Sciatic nerve (tissue), 2 donors: Measurements from ENCODE around the gene SBSN. TPM values are rescaled to one million over a fixed set of nuclear protein-coding genes. Genes with fewer than 3 reads are reported as not detected.

Experiments
- ATAC-seq: fragments of 200-7000 bp; cut with Tn5 transposase; one replicate; pipeline ENCODE4 v1.9.1; 2020; ENCODE audit warnings: mild to moderate bottlenecking, moderate library complexity
- DNase-seq: peaks from one replicate; pipeline ENCODE4 v3.0.0-alpha.2; 2020; ENCODE audit warnings: low spot score
- intact Hi-C: fragments of 100-400 bp; cut with DNase I; formaldehyde crosslinking; loops from one replicate; pipeline ENCODE4 v1.14.2; 2022
- total RNA-seq: library from RNA; stranded (reverse); fragmentation: NEBNext Ultra II Directional; extraction: Animal tissue kit (Norgen Biotek cat#: 25700); gene quantifications from one replicate; pipeline ENCODE4 v1.2.1, GENCODE V29; 2021
- donor health status: DM: no; HTN: no; CAD: no.
- donor health status: DM: no; HTN: no; CAD: no.

SBSN gene
- total RNA-seq, 1 donor from 2014 or later = not detected

DNA sequence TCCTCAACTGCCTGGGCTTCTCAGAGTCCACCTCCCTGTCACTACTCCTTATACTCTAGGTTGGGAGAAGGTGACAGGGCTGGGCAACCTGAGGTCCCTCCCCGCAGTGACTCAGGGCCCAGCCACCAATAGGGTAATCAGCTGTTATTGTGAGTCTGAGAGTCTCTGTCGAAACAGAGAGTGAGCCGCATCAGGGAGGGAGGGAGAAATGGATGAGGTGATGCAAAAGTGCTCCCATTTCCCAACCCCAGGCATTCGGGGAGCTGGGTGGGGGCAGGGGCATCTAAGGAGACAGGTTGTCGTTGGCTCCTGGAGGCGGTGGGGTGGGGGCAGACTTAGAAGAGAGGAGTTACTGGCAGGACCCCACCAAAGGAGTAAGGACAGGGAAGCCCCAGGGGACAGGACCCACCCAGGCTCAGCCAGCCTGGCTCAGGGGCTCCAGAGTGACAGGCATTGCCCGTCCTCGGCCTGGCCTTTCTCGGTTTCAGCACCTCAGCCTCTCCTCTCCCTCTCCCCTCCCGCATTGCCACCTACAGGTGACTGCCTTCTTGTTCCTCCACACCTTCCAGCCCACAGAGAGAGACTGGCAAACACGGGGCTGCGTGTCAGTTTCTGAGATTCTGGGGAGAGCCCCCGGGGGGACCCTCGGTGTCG, 14.4 kb downstream of the SBSN start, which contains the start of gene DMKN:
Gene DMKN, minus strand, starts transcription at position 22 of the 654 bp plus-strand sequence. CDS start 174 bp downstream, outside the sequence.
- intact Hi-C loops = no loop called here
- ATAC-seq (no peak), DNase-seq (no peak)

DNA sequence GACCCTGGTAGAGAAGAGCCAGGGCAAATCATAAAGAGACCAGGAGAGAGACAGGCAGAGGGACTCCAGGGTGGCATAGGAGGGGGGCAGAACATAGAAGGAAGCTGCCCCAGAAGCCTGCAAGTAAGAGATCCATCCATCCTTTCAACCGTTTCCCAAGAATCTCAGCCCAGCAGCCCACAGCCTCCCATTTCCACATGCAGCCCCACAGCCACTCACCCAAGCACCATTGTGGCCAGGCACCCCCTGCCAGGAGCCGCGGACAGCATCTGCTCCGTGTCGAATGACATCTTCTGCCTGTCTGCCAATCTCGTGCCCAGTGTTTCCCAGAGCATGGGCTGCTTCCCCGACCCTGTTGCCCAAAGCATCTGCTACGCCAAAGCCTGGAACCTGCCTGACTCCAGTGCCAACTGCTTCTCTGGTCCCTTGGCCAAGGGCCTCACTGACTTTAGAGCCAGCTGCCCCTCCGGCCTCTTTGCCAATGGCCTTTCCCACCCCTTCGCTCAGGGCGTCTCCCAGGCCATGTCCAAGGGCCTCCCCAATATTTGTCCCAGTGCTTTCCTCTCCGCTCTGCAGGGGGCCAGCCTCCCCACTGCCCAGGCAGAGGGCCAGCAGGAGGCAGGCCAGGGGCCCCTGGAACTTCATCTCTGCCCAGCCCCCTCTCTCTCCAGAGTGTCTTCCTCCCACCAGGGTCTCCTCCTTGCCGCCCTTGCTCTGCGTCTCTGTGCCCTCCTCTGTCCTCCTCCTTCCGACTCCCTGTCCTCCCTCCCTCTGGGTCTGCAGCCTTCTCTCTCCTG, 15.1 kb downstream of the SBSN start:
- no peak for ATAC-seq
- intact Hi-C loops = no loop called here
- DNase-seq = no peak

DNA sequence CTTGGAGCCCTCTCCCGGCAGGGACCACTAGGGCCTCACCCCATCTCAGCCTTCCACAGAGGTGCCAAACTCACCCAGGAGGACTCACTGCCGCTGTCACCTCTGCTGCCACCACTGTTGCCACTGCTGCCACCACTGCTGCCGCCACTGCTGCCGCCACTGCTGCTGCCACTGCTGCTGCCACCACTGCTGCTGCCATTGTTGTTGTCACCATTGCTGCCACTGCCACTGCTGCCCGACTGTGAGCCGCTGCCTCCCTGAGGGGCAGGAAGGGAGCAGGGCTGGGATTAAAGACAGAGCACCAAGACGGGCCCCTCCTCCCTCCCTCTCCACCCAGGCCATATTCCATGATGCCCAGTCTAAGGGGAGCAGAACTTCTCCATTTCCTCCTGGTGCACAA, 16.8 kb downstream of the SBSN start:
- intact Hi-C loops = no loop called here
- no peak for ATAC-seq
- DNase-seq = no peak

DNA sequence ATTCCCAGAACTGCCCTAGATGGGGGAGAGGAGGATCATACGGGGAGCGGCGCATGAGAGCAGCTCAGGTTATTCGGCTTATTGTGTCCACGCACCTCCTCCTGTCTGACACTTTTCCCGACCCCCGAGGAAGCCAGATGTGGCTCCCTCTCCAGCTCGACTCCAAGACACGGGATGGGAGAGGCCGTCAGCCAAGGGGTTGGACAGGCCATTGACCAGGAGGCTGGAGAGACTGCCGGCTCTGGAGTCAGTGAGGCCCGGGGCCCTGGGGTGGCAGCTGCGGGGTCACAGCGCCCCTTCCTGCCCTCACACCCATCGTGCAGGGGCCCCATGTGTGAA, 17.5 kb downstream of the SBSN start:
- DNase-seq (no peak), ATAC-seq (peak; percentile 5)
- intact Hi-C loops = no loop called here

DNA sequence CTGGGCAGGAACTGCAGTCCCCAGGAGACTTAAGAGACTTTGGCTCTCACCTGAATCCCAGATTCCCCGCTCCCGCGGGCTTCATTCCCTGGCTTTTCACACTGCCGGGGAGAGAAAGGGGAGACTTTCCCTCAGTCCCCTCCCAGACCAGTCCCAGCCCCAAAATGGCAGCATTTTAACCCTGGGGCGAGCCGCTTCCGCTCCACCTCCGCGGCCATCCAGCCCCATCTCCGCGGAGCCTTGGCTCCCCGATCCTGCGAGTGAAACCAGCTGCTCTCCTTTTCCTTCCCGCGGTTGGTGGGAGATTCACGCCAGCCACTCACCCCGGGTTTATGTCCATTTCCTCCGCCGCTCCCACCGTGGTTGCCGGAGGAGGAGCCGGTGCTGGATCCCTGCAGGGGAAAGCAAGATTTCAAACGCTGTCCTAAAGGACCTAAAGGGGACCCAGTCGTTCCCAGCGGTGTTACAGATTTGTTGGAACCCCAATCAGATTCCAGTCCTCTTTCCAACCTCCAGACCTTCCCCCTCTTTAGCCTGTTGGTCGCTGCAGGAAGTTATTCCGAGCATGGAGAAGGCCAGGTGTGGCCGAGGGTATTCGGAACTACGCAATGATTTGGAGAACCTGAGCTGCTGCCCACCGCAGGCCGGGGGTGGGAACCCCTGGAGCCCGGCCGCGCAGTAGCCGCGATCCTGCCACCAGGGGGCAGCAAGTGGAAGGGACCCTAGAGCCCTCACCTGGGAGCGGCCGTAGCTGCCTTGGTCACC, 18.1 kb downstream of the SBSN start:
- DNase-seq (peak; percentile 88), ATAC-seq (peak; percentile 88)
- intact Hi-C loops = no loop called here

DNA sequence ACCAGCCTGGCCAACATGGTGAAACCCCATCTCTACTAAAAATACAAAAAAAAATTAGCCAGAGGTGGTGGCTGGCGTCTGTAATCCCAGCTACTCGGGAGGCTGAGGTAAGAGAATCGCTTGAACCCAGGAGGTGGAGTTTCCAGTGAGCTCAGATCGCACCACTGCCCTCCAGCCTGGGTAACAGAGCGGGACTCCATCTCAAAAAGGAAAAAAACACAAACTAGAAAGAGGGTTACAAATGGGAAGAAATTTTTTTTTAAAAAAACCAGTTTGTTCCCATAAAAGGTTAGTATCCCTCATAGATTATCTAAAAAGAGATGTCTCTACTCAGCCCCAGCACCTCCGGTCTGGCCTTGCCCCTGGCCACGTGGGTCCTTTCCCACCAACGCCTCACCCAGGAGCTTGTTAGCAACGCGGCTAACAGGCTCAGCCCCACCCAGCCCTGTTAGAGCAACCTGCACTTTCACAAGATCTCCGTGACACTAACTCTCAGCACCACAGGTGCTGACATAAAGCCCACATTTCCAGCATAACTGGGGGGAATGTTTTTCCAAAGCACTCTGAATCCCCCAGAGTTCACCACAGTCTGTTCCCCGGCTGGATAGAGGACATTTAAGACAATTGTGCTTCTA, 19.0 kb downstream of the SBSN start:
- intact Hi-C loops = no loop called here
- DNase-seq = no peak
- ATAC-seq = peak; percentile 47

DNA sequence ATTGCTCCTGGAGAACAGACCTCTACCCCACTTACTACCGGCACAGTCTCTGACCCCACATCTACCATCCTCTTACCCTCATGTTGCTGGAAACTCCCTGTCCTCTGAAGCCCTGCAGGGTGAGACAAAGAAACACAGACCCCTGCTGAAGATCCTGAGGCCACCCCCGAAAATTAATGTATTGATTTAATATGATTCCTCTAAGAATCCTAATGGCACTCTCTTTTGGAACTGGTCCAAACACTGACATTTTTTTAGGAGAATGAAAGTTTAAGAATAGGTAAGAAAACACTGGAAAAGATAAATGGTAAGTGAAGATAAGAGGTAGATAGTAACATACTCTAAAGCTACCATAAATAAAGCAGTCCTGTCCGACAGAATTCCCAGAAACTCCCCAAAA, 20.0 kb downstream of the SBSN start:
- ATAC-seq = no peak
- intact Hi-C loops = no loop called here

DNA sequence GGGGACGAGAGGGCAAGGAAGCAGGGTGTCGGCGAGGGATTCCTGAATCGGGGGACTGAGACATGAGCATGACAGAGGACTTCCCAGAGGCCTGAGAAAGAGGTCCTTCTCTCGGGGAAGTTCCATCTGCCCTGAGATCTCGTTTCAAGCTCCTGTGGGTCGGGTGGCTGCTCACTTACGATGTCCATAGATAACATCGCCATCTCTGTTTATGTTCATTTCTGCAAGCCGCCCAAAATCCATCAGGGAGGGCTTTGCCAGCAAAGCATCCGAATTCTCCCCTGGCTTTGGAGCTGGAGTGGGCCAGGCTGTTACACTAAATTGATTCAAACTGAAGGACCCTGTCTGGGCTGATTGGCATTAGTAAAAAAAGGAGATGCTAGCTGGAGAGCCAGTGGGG, 20.6 kb downstream of the SBSN start:
- intact Hi-C loops = no loop called here
- DNase-seq (no peak), ATAC-seq (no peak)

More for the DNA sequence above, 20.0 kb downstream of the SBSN start:
- DNase-seq = no peak

DNA sequence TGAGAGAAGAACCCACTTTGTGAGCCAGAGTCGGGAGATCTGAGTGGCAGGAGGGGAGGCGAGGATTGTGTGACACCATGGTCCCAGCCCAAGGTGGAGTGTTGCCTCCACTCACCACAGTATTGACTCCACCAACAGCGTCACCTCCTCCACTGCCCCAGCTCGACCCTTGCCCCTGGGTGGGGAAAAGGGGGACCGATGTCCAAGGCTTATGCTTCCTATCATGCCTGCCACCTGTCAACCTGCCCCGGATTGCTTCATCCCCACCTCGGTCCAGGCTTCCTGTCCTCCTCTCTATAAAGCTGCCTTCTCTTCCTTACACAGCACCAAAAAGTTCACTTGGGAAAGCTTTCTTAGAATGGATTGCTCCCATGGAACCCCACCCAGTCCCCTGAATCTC, 22.1 kb downstream of the SBSN start:
- intact Hi-C loops = no loop called here
- no peak for ATAC-seq

DNA sequence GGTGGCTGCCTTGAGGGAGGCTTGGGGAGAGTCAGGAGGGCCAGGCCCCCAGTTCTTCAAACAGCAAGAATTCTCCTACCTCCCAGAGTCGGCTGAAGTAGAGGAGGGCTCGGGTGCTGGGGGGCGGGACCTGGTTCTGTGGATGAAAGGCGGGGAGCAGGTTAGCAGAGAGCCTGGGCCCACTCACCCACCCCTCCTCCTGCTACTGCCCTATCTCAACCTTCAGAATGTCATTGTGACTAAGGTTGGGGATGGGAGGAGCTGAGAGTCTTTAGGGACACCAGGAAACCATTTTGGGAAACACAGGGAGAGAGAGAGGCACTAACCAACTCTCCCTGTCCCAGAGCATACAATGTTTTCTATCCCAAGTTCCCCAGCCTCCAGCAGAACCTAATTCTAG, 25.4 kb downstream of the SBSN start:
- intact Hi-C loops = no loop called here
- ATAC-seq (no peak), DNase-seq (no peak)

More for the DNA sequence above, 22.1 kb downstream of the SBSN start:
- no peak for DNase-seq

DNA sequence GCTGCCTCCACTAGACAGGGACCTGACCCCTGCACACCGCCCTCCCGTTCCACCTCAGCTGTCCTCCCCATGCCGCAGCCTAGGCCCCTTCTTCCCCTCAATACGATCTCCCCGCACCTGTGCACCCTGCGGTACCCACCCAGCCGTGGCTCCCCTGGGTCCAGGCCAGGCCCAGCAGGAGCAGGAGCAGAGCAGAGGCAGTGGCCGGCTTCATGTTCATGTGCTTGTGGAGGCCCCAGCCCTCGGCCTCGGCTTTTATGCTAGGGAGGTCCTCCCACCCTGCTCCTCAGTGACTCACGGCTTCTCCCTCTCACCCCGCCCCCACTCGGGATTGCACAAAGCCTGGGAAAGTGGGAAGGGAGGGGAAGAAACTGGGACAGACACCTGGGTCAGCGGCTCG, 26.4 kb downstream of the SBSN start:
- ATAC-seq (no peak), DNase-seq (no peak)

DNA sequence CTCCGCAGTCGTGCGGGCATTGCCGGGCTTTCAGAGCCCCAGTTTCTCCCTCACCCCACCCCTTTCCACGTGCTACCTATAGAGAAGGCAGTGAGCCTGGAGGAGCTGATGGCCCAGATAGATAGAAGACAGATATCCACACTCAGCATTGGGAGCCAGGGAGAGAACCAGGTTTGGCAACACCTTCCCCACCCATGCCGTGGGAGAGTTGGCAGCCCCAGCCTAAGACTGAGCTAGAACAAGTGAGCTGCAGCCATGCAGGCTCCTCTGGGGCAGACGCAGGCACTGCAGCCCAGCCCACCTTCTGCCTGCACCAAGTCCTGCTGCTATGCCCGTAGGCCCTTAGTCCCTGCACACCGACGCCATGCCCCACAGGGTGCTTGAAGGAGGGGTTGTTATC, 27.5 kb downstream of the SBSN start:
- intact Hi-C loops = no loop called here
- ATAC-seq = no peak
- no peak for DNase-seq

More for the DNA sequence above, 26.4 kb downstream of the SBSN start:
- intact Hi-C loops = no loop called here

DNA sequence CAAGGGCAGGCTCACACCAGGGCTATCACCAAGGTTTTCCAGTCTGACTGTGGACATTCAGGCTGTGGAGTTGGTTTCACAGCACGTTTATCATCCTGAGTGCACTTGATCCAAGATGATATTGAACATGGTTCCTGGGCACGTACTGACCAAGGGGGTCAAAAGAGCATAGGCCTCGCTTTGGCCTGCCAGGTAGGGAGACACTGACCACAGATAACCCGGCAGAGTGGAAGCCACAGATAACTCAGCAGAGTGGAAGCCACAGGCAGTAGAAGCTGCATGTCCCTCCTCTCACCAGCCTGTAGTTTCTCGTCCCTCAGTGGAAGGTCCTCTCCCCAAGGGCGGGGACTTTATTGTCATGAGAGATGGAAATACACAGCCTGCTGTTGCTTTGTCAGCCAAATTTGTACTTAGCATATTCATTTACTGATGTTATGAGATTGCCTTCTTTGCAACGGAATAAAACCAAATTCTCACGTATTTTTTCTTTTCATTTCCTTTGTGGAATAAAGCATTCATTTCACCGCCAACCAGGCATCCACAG, 29.1 kb downstream of the SBSN start:
- DNase-seq = no peak
- no peak for ATAC-seq
- intact Hi-C loops = loop anchor here (5.0 kb wide), 1 partner anchor 147 kb away; no protein-coding TSS in a partner anchor

DNA sequence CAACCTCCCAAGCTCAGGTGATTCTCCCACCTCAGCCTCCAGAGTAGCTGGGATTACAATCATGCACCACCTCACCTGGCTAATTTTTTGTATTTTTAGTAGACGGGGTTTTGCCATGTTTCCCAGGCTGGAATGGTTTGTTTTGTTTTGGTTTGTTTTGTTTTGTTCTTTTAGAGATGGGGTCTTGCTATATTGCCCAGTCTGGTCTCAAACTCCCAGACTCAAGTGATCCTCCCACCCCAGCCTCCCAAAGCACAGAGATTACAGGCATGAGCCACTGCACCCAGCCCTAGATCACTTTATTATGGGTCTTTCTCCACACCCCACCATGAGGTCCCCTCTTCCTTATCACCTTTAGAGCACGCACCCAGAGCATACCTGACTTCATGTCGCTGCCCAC, 29.9 kb downstream of the SBSN start:
- intact Hi-C loops = loop anchor here (5.0 kb wide), 1 partner anchor 146 kb away; no protein-coding TSS in a partner anchor
- no peak for ATAC-seq
- DNase-seq = no peak

DNA sequence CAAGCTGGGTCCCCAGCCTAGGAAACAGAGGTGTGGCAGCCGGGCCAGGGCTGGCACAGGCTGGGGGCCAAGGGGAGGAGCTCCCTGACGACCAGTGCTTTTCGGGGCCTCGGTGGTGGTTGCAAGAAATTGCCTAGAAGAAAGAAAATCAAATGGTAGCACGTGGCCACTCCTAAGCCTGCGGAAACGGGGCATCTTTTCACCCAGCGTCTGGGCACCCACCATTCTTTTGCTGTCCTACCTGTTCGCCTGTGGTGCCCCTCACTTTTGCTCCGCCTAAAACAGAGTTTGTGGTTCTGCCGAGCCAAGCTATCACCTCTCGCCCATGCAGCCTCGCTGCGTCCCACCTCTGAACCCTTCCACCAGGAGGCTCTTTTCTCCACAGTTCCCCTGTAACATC, 30.7 kb downstream of the SBSN start:
- DNase-seq (no peak), ATAC-seq (no peak)
- intact Hi-C loops = loop anchor here (5.0 kb wide), 1 partner anchor 145 kb away; no protein-coding TSS in a partner anchor

DNA sequence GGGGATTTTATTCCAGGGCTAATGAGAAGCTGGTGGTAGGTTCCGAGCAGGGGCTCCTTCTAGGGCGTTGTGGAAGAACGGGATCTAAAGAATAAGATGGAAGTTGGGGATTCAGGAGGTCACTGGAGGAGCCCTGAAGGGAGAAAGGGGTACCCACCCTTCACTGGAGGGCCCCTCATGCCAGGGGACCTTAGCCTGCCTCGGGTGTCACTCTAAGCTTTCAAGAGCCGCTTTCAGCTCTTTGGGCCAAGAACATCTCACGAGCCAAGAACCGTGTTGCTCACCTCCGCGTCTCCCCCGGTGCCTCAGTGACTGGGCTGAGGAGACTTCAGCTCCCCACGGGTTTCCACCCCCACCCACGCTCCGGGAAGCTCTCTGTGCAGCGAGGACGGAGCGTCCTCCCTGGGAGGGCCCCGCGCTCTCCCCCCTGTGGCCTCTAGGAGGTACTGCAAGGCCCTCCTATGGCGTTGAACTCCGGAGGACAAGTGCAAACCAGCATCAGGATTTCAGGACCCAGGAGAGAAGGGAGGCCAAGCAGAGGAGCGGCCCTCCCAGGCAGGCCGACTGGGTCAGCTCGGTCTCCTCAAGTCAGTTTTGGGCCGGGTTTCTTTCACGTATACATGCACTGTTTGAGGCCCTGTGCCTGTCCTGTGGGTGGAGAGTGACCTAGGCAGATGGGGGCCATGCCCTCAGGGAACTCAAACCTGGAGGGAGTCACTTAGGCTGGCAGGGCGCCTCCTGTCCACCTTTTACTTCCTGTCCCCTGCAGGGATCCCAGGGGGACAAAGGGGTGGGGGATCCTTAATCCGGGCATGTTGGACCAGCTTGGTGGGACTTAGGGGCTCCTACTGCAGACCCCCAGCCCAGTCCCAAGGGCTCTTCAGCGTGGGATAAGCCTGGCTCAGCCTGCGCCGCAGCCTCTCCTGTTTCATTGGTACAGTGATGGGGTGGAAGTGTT, 32.7 kb downstream of the SBSN start:
- ATAC-seq (peak; percentile 93), DNase-seq (peak; percentile 73)
- intact Hi-C loops = loop anchor here (5.0 kb wide), 1 partner anchor 143 kb away; no protein-coding TSS in a partner anchor

DNA sequence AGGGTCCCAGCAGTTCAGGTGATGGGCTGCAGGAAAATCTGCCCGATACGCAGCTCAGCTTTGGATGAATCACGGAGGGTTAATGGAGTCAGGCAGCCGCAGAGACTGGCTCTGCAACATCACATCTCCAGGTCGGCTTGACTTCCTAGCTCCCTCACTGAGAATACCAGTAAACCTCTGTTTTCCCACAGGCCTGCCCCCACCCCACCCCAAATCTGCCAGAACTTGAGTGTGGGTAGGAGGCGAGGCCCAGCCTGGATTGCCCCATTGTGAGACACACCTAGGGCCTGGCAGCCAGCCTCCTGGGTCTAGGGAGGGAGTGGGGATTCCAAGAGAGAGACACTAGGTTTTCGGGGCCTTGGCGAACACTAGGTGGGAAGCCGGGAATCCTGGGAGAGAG, 34.1 kb downstream of the SBSN start:
- ATAC-seq = no peak
- no peak for DNase-seq
- intact Hi-C loops = no loop called here

DNA sequence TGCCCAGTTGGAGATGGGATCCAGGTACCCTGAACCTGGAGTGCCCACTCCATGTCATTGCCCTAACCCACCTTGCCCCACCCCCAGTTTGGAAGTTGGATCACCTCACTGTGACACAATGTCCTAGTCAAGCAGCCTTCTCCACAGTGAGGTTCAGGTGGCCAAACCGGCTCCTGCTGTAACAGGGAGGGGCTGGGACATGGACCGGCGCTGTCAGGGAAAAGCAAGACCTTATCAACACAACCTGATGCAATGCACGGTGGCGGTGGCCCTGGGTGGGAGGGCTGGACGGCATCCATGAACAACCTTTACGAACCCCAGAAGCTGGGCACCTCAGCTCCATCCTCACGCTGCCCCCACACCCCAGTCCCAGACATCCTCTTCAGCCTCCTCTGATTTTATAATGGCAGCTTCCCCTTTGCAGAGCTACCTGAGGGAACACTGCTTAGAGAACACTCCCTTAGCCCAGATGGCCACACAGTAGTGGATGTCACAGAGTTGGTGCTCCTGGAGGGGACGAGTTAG, 36.2 kb downstream of the SBSN start:
- DNase-seq (no peak), ATAC-seq (no peak)
- intact Hi-C loops = no loop called here
